HG03095 (cell line): ENCODE data around the gene NAALADL2.

ENCODE experiments used
- ATAC-seq: cut with Tn5 transposase; IDR thresholded peaks from one replicate; pipeline ENCODE4 v1.9.1; 2021; ENCODE audit warnings: moderate library complexity; ENCODE audit not compliant: unreplicated experiment

The NAALADL2 gene

DNA sequence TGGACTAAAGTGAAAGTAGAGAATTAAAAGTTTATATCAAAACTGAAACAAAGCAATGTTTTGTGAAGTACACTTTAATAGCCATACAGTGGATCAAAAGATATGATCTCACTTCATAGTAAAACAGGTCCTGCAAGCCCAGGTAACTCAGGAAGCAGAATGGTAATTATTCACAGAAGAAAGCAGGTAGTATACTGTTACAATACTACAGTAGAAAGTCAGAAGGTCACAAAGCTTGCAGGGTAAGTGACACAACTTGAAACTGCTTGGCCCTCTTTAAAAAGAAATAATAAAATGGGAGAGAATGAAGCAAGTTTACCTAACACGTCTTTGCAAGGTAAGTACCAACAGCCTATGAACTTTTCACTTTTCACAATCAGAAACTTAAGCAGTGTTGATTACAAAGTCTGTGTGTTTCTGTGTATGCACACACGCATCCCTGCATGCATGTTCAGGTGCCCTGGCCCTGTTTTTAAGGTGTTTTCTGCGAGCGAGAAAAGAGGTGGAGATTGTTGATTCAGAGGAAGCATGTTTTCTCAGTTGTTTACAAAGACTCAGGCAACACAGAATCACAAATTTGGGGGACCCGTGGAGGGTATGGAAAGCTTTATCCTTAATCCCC lies at the start of gene NAALADL2:
NAALADL2 (plus strand) TSS at position 221 of the 622 bp plus-strand sequence.
- no peak for ATAC-seq

DNA sequence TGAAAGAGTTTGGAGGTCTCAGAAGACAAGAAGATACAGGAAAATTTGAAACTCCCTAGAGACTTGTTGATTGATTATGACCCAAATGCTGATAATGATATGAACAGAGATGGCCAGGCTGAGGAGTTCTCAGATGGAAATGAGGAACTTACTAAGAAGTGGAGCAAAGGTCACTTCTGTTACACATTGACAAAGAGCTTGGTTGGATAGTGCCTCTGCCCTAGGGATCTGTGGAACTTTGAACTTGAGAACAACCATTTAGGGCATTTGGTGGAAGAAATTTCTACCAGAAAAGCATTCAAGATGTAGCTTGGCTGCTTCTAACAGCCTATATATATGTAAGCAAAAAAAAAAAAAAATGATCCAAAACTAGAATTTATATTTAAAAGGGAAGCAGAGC lies 48.9 kb upstream of the NAALADL2 start:
- ATAC-seq = no peak

DNA sequence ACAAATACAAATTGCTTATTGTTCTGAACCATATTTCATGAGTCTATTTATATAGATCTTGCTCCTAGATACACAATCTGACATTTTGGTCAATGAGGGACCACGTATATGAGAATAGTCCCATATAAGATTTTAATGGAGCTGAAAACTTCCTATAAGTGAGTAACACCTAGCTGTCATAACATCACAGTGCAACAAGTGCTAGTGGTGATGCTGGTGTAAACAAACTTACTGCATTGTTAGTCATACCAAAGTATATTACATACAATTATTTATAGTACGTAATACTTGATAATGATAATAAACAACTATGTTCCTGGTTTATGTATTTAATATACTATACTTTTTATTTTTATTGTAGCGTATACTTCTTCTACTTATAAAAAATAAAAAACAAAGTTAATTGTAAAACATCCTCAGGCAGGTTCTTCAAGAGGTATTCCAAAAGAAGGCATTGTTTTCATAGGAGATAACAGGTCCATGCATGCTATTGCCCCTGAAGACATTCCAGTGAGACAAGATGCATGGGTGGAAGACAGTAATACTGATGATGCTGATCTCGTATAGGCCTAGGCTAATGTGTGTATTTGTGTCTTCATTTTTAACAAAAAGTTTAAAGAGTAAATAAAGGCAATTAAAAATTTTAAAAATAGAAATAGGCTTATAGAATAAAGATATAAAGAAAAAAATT lies 46.8 kb upstream of the NAALADL2 start:
- no peak for ATAC-seq

DNA sequence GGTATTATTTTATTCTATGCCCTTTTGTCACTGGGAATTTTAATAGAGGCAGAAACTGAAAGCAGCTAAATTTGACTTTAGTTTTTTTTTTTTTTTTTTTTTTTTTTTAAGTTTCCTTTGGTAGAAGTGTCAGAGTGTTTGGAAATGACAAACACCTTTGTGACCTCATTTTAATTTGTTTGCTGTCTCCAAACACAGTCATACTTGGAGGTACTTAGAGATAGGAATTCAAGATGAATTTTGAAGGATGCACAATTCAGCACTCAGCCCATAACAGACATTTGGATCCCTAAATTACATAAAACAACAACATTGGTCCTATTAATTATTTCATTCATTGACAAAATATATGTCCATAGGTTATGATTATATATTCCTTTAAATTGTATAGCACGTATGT lies 43.4 kb upstream of the NAALADL2 start:
- ATAC-seq = no peak

DNA sequence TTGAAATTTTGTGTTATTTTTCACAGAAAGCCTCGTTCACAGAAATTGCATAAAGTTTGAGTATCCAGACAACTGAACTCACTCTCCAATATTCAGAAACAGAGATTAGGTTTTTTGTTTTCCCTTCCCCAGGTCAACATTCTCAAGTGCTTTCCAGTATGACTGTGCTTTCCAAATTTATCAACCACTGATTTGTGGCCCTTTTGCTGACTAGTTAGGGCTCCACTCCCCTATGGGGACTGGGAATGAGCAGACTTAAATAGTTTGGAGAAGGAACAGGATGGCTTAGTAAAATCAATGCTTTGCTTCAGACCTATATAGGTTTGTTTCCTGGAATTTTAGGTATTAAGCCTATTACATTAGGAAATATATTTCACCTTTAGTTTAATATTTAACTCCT lies 38.2 kb upstream of the NAALADL2 start:
- ATAC-seq = no peak

DNA sequence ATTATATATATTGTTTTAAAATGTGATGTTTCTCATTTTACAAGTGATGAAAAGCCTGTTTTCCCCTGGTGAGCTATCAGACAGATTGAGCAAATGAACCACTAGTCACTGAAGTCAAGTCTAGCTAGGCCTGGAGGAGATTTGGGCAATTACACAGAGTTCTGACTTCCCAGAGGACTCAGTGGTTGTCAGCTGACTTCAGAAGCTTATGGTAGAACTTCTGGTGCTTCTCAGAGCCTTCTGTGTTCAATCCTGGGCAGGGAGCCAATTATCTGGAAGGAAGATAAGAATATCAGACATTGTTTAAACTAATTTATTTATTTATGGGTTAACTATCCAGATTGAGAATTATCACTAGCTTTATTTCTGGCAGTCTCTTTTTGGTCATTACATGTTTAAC lies 37.7 kb upstream of the NAALADL2 start:
- ATAC-seq = no peak

DNA sequence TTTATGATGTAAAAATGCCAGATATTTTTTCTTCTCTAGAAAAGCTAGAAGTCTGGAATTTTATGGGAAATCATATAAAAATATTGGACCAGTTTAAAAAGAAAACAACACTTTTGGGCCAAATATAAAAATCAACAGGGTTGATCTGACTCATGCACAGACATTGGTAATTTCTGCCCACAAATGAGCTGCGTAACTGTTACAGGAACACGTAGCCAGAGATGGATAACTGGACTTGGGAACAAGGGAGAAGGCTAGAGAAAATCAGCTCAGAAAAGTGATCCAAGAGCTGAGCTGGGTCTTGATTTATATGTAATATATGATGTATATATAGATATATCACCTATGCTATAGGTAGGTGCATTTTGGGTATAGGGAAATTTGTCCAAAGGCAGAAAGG lies 36.8 kb upstream of the NAALADL2 start:
- no peak for ATAC-seq

DNA sequence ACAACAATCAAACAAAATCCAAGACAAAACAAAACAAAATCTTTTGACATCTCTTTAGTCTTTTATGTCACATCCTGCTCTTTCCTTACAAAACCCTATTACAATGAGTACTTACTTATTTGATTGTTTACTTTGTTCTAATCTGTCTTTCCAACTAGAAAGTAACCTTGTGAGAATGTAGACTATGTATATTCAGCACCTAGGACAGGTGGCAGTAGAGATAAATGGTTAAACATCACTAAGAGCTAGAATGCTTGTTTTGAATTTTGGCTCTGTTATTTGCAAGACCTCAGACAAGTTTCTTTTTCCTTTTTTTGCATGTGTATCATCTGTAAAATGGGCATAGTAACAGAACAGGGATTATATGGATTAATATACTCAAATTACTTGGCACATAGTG lies 33.1 kb upstream of the NAALADL2 start:
- no peak for ATAC-seq

DNA sequence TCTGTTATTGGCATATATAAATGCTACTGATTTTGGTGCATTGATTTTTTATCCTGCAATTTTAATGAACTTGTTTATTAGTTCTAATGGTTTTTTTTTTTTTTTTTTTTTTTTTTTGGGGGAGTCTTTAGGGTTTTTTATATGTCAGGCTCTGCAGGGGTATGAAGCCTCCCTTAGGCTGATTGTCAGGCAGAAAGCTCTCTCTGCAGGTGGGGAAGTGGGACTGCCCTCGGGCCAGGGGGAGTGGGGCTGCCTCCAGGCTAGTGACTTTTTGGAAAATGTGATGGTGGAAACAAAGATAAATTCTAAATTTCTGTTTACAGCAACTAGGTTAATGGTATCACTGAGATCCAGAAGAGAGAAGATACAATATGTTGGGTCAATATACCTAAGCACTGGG lies 14.4 kb upstream of the NAALADL2 start:
- no peak for ATAC-seq

DNA sequence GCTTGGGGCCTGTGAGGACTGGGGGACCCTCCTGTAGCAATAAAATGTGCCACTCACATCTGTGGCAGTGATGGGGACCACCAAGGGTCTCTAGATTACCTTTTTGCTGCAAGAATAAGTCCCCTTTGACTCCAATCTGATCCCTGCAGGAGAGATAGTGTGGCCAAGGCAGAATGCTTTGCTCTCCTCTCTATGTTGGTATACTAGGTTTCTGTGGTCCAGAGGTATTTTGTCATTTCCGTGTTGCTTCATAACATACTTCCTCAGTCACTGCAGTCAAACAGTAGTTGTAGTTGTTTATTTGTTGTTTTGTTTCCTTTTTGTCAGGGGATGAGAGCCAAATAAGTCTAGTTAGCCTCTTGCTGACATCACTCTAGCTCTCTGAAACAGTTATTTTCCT lies 13.1 kb upstream of the NAALADL2 start:
- no peak for ATAC-seq

DNA sequence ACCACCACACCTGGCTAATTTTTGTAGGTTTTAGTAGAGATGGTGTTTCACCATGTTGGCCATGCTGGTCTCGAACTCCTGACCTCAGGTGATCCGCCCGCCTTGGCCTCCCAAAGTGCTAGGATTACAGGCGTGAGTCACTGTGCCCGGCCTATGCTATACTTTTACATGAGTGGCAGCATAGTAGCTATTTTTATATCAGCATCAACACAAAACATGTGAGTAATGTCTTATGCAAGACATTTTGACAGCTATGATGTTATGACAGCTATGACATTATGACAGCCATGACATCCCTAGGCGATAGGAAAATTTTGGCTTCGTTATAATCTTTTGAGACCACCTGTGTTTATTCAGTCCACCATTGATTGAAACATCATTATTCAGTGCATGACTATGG lies 4.1 kb upstream of the NAALADL2 start:
- no peak for ATAC-seq

DNA sequence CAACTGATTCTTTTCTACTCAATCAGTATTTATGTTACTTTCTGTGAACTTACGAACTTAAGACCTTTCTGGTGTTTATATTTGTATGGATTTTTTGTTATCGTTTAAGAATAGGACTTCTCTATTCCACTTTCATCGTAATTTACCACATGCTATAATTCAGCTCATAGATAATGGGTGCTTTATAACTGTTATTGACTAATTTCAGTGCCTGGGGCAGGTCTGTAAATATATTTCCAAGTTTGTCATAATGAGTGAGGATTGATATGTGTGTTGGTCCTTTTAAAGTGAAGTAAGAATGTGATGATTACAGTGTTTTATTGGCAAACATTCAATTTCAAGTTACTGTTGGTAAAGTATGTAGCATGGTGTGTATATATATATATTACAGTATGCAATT lies 1.8 kb upstream of the NAALADL2 start:
- ATAC-seq = no peak

DNA sequence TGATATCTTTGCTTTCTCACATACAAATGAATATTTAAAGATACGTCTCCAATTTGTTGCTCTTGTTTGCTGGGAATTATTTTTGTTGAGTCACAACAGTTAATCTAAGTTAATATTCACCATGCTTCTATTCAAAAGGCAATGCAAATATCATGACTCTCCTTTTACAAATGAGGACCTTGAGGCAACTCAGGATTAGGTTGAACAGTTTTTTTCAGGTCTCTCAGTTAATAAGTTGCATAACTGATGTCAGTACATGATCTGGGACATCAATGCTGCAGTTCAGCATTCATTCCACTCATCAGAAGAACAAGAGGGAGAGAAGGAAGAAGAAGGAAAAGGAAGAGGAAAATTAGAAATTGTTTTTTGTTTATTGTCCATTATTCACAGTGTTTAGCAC lies 781 bp upstream of the NAALADL2 start:
- no peak for ATAC-seq

DNA sequence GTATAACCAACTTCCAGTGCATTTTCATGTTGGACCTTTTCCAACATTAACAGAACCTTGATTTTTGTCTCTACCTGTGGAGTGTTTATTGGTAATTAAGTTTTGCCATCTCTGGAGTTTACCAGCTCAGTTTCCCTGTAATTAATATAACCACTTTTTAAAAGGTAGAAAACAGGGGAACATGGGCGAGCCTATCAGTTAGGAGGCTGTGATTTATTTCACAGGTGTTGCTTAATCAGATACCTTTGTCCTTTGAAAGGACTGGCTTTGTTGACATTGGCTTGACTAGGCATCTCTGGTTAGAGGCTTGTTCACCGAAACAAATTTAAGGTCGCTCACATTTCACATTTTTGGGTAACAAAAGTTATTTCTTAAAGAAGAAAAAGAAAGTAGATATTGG lies 622 bp downstream of the NAALADL2 start:
- no peak for ATAC-seq

DNA sequence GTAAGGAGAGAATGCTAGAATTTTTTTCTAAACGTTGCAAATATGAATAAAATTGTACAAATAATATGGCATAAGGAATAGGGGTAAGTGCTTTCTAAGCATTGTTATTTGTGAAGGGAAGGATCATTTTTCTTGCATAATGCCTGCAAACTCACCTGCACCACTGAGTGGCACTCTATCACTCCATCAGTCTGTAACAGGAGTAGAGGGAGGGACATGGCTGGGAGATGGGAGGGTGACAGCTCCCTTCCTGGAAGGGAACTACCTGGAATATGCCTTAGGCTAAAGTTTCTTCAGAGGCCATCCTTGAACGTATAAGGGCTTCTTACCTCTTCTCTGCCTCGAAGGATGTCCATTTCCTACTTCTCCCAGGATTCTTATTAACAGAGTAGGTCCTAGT lies 3.0 kb downstream of the NAALADL2 start:
- ATAC-seq = no peak

DNA sequence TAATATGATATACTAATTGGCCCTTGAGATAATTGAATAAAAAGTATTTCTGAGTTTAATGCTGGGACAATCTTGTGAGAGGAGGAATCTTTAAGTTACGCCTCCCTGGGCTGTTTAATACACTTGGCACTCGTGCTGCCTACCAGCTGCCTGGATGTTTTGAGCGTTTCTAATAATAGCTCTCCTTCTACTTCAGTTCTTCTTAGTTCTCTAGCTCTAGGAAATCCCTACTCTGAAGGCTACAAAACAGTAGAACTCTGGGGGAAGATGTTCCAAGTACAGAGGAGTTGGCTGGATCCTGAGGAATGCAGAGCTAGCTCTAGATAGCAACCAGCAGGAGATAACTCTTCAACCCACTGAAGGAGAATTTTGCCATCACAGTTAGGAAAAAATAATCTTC lies 3.5 kb downstream of the NAALADL2 start:
- no peak for ATAC-seq

DNA sequence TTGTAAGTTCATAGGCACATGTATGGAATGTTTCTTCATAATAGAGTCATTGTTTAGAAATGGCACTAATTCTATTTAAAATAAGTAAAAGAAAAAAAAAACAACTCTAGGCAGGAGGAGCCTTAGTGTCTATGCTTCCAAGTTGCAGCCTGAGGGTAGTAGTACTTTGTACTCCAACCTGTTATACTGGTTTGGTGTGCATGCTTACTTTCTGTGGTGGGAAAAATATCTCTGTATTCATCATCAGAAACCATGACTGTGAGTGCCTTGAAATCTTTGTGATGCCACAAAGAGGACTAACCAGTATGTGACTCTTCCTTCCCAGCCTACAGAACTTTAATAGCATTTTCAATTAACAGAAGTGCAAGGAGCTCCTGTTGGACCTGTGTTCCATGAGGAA lies 4.4 kb downstream of the NAALADL2 start:
- no peak for ATAC-seq

DNA sequence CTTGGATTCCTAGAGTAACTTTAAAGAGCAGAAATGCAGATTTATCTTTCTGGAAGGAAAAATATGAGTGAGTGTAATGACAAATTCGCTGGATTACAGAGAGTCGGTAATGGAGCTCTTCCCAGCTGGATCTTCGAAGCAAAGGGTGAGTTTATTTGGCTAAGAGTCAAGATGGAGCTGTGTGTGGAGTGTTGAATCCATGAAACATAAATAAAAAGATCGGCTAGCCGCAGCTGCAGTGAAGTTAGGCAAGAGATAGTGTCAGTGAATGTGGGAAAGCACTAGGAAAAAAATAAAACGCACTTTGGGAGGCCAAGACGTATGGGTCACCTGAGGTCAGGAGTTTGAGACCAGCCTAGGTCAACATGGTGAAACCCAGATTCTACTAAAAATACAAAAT lies 10.3 kb downstream of the NAALADL2 start:
- no peak for ATAC-seq

DNA sequence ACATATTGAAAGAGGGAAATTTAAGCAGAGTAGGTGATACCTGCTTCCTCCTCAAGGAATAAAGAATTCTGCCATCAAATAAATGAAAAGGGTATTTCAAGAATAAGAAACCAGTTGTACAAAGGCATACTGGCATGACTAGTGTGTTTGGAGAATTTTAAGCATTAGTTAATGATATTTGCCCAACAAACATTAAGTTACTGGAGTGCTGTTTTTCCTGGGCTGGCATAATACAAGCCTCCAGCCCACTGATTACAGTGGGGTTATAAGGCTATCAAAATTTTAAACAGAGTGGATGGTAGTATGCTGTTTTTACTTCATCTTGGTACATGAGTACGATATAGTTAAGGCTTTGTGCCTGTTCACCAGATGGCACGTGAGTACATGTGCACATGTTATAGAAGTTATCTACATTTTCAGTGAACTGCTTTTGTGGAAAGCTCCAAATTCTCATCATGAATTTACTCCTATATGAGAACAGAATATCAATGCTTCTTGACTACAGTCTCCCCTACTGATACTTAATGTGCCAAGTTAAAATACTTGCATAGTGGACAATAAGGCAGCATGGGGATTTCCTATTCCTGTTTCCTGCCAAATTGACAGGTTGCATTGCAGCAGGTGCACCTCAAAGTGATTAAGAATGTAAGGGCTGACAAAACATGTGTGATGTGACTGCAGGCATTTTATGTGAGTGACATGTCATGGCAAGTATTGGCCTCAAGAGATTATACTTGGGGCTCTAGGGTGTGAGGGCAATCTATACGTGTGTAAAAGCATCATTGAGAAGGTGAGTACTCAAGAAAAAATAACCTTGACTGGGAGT lies 14.9 kb downstream of the NAALADL2 start:
- ATAC-seq = no peak

DNA sequence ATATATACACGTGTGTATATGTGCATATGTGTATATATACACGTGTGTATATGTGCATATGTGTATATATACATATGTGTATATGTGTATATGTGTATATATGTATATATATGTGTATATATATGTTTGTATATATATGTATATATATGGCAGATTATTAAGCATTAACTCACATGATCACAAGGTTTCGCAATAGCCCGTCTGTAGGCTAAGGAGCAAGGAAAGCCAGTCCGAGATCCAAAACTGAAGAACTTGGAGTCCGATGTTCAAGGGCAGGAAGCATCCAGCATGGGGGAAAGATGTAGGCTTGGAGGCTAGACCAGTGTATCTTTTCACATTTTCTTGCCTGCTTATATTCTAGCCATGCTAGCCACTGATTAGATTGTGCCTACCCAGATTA lies 23.7 kb downstream of the NAALADL2 start:
- no peak for ATAC-seq

DNA sequence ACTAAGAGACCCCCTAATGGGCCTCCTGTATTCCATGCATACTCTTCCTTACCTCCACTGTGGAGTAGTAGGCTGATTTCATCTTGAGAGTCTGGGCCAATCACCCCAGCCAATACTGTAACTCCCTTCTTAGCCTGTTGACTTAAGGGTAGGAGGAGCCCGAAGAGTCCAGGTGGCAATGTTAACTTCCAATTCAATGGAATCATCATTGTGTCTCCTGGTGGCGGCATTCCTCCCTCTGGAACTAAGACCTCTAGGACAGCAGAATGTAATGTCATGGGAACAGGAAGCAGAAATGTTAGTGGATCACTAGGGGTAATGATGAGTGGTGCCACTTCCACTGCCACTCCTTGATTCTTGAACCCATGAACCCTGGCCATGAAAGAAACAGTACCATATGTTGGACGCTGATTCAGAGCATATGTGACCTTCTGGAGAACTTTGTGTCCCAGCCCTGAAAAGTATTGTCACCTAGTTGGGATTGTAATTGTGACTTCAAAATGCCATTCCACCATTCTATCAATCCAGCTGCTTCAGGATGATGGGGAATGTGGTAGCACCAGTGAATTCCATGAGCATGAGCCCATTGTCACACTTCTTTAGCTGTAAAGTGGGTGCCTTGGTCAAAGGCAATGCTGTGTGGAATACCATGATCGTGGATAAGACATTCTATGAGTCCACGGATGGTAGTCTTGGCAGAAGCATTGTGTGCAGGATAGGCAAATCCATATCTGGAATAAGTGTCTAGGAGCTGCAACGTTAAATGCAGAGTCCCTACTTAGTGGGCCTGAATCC lies 24.9 kb downstream of the NAALADL2 start:
- ATAC-seq = no peak
